SH-SY5Y (cell line): ENCODE data around the gene STAT3.

Experiments used
- GATA2 ChIP-seq: IDR thresholded peaks from 2 replicates; pipeline ENCODE4 v1.6.1; 2011; ENCODE audit warnings: mild to moderate bottlenecking, low read depth, low read length
- GATA3 ChIP-seq: IDR thresholded peaks from 2 replicates; pipeline ENCODE4 v1.6.1; 2011; ENCODE audit warnings: low read depth, mild to moderate bottlenecking, low read length, moderate library complexity

- no peak for TF ChIP-seq GATA2
- TF ChIP-seq GATA3 = no peak
Observed at GRCh38 chr17:42322382-42323267, 65.6 kb downstream of the STAT3 start.
